ENCODE results near the gene GSAP. TPM values are rescaled to one million over a fixed set of nuclear protein-coding genes. Genes with fewer than 3 reads are reported as not detected.

GSAP gene
- total RNA-seq, 3 donors from 2014 or later = 25.8 to 35.7 (median 27.5) TPM

- DNase-seq (ENCODE audit: low spot score in 2 of 2) = no peak
- Histone ChIP-seq H3K27ac (no peak overlapping the region), H3K9me3 (no peaks in the 10 kb centered on the region), H3K4me1 (no peaks in the 10 kb centered on the region), H3K4me3 (no peak overlapping the region), H3K36me3 (no peaks in the 10 kb centered on the region), H3K27me3 (no peaks in the 10 kb centered on the region)
- TF ChIP-seq POLR2AphosphoS5 (IDR thresholded peaks at IDR 0.05) (no peak), CTCF (IDR thresholded peaks at IDR 0.05) (no peak), POLR2A (IDR thresholded peaks at IDR 0.05) (no peak)
- intact Hi-C loops (cut with DNase I; ENCODE audit: low total_unique reads) = loop anchor here (10.0 kb wide), 1 partner anchor 171 kb away; no protein-coding TSS in a partner anchor
Measured at GRCh38 chr7:77425101-77426051, 9.2 kb upstream of the GSAP start.

GRCh38 chr7:77422500-77422899 is 6.4 kb upstream of the GSAP start:
- TF ChIP-seq CTCF (IDR thresholded peaks at IDR 0.05) (no peak), POLR2AphosphoS5 (IDR thresholded peaks at IDR 0.05) (no peak), POLR2A (IDR thresholded peaks at IDR 0.05) (no peak)
- DNase-seq (ENCODE audit: low spot score in 2 of 2) = no peak
- intact Hi-C loops (cut with DNase I; ENCODE audit: low total_unique reads) = loop anchor here (10.0 kb wide), 1 partner anchor 168 kb away; no protein-coding TSS in a partner anchor

GRCh38 chr7:77420986-77421672 is 5.0 kb upstream of the GSAP start:
- no peak for DNase-seq (ENCODE audit: low spot score in 2 of 2)
- Histone ChIP-seq H3K9me3 (no peaks in the 10 kb centered on the region), H3K36me3 (no peaks in the 10 kb centered on the region), H3K27me3 (no peaks in the 10 kb centered on the region), H3K27ac (no peak overlapping the region), H3K4me1 (peaks cover 0 to 4% of the 10 kb centered on the region in 2 donors), H3K4me3 (no peak overlapping the region)
- intact Hi-C loops (cut with DNase I; ENCODE audit: low total_unique reads) = loop anchor here (10.0 kb wide), 1 partner anchor 166 kb away; no protein-coding TSS in a partner anchor
- TF ChIP-seq CTCF (IDR thresholded peaks at IDR 0.05) (no peak), POLR2AphosphoS5 (IDR thresholded peaks at IDR 0.05) (no peak), POLR2A (IDR thresholded peaks at IDR 0.05) (no peak)

More at GRCh38 chr7:77422500-77422899, 6.4 kb upstream of the GSAP start:
- no peak overlapping the region for H3K27ac ChIP-seq
- no peaks in the 10 kb centered on the region for H3K9me3 ChIP-seq
- no peaks in the 10 kb centered on the region for H3K4me1 ChIP-seq
- no peaks in the 10 kb centered on the region for H3K36me3 ChIP-seq
- no peak overlapping the region for H3K4me3 ChIP-seq
- no peaks in the 10 kb centered on the region for H3K27me3 ChIP-seq

GRCh38 chr7:77420438-77420837 is 4.3 kb upstream of the GSAP start:
- Histone ChIP-seq H3K36me3 (no peaks in the 10 kb centered on the region), H3K9me3 (no peaks in the 10 kb centered on the region), H3K27me3 (no peaks in the 10 kb centered on the region), H3K4me1 (peaks cover 0 to 4% of the 10 kb centered on the region in 2 donors), H3K27ac (no peak overlapping the region), H3K4me3 (no peak overlapping the region)
- TF ChIP-seq CTCF (IDR thresholded peaks at IDR 0.05) (no peak), POLR2A (IDR thresholded peaks at IDR 0.05) (no peak), POLR2AphosphoS5 (IDR thresholded peaks at IDR 0.05) (no peak)
- no peak for DNase-seq (ENCODE audit: low spot score in 2 of 2)
- intact Hi-C loops (cut with DNase I; ENCODE audit: low total_unique reads) = loop anchor here (10.0 kb wide), 1 partner anchor 166 kb away; no protein-coding TSS in a partner anchor

All from breast epithelium (tissue), 4 donors.